ENCODE data around the gene CNFN. TPM values are rescaled to one million over a fixed set of nuclear protein-coding genes. Genes with fewer than 3 reads are reported as not detected.
A peak's percentile ranks its signal among the peaks of the same experiment; 100 is the strongest.

The CNFN gene
- total RNA-seq, 2 experiments from 2014 or later: not detected

- ATAC-seq (ENCODE audit: low read depth): no peak
- H3K27me3 Mint-ChIP-seq: peaks cover 17% of the 10 kb centered on the region
- no peak overlapping the region for H3K4me3 Mint-ChIP-seq
- H3K4me1 Mint-ChIP-seq: peaks cover 4% of the 10 kb centered on the region
- no peaks in the 10 kb centered on the region for H3K9me3 Mint-ChIP-seq
- POLR2A ChIA-PET: no interaction called here
- H3K27ac Mint-ChIP-seq: no peak overlapping the region
- H3K36me3 Mint-ChIP-seq: no peaks in the 10 kb centered on the region
- DNase-seq: no peak
These were observed 11.6 kb downstream of the CNFN start for GRCh38 chr19:42378225-42379215.

- no peak overlapping the region for H3K4me3 Mint-ChIP-seq
- H3K4me1 Mint-ChIP-seq: peaks cover 4% of the 10 kb centered on the region
- no peak overlapping the region for H3K27ac Mint-ChIP-seq
These were observed 13.9 kb downstream of the CNFN start for GRCh38 chr19:42376177-42376555.

GRCh38 chr19:42375415-42376176 lies 14.5 kb downstream of the CNFN start:
- ATAC-seq (ENCODE audit: low read depth): no peak
- Mint-ChIP-seq H3K9me3 (no peaks in the 10 kb centered on the region), H3K4me1 (peaks cover 4% of the 10 kb centered on the region), H3K36me3 (no peaks in the 10 kb centered on the region), H3K27ac (no peak overlapping the region), H3K4me3 (no peak overlapping the region), H3K27me3 (peaks cover 8% of the 10 kb centered on the region)
- POLR2A ChIA-PET: no interaction called here
- no peak for DNase-seq

More at GRCh38 chr19:42376177-42376555, 13.9 kb downstream of the CNFN start:
- POLR2A ChIA-PET: no interaction called here
- ATAC-seq (ENCODE audit: low read depth) (no peak), DNase-seq (no peak)
- Mint-ChIP-seq H3K36me3 (no peaks in the 10 kb centered on the region), H3K27me3 (peaks cover 12% of the 10 kb centered on the region), H3K9me3 (no peaks in the 10 kb centered on the region)

- no peak for DNase-seq
- no peak overlapping the region for H3K27ac Mint-ChIP-seq
- ATAC-seq (ENCODE audit: low read depth): no peak
- POLR2A ChIA-PET: no interaction called here
- no peaks in the 10 kb centered on the region for H3K9me3 Mint-ChIP-seq
- H3K4me1 Mint-ChIP-seq: peaks cover 4% of the 10 kb centered on the region
- peaks cover 2% of the 10 kb centered on the region for H3K27me3 Mint-ChIP-seq
- no peak overlapping the region for H3K4me3 Mint-ChIP-seq
- no peaks in the 10 kb centered on the region for H3K36me3 Mint-ChIP-seq
These were observed 15.2 kb downstream of the CNFN start for GRCh38 chr19:42374826-42375376.

- no peak overlapping the region for H3K27ac Mint-ChIP-seq
- DNase-seq (no peak), ATAC-seq (ENCODE audit: low read depth) (no peak)
- no peak overlapping the region for H3K4me3 Mint-ChIP-seq
- H3K4me1 Mint-ChIP-seq: no peaks in the 10 kb centered on the region
- POLR2A ChIA-PET: no interaction called here
- no peaks in the 10 kb centered on the region for H3K9me3 Mint-ChIP-seq
- no peaks in the 10 kb centered on the region for H3K27me3 Mint-ChIP-seq
- no peaks in the 10 kb centered on the region for H3K36me3 Mint-ChIP-seq
These were observed 19.4 kb downstream of the CNFN start for GRCh38 chr19:42370626-42371175.

- Mint-ChIP-seq H3K4me3 (no peak overlapping the region), H3K27me3 (no peaks in the 10 kb centered on the region), H3K27ac (no peak overlapping the region), H3K36me3 (peaks cover 1% of the 10 kb centered on the region), H3K4me1 (no peaks in the 10 kb centered on the region), H3K9me3 (no peaks in the 10 kb centered on the region)
- ATAC-seq (ENCODE audit: low read depth) (no peak), DNase-seq (no peak)
- POLR2A ChIA-PET: no interaction called here
These were observed 20.0 kb downstream of the CNFN start for GRCh38 chr19:42370068-42370520.

- Mint-ChIP-seq H3K9me3 (no peaks in the 10 kb centered on the region), H3K36me3 (peaks cover 3% of the 10 kb centered on the region), H3K27ac (no peak overlapping the region), H3K4me1 (no peaks in the 10 kb centered on the region), H3K27me3 (no peaks in the 10 kb centered on the region), H3K4me3 (no peak overlapping the region)
- ATAC-seq (ENCODE audit: low read depth) (no peak), DNase-seq (no peak)
- POLR2A ChIA-PET: no interaction called here
These were observed 20.5 kb downstream of the CNFN start for GRCh38 chr19:42369433-42370067.

GRCh38 chr19:42368765-42369164 lies 21.3 kb downstream of the CNFN start:
- DNase-seq (no peak), ATAC-seq (ENCODE audit: low read depth) (no peak)
- POLR2A ChIA-PET: no interaction called here
- H3K27me3 Mint-ChIP-seq: no peaks in the 10 kb centered on the region
- no peaks in the 10 kb centered on the region for H3K4me1 Mint-ChIP-seq
- H3K4me3 Mint-ChIP-seq: no peak overlapping the region
- peaks cover under 1% of the 10 kb centered on the region for H3K9me3 Mint-ChIP-seq
- H3K36me3 Mint-ChIP-seq: peaks cover 4% of the 10 kb centered on the region
- no peak overlapping the region for H3K27ac Mint-ChIP-seq

GRCh38 chr19:42368360-42368759 lies 21.7 kb downstream of the CNFN start:
- DNase-seq (no peak), ATAC-seq (ENCODE audit: low read depth) (no peak)
- POLR2A ChIA-PET: no interaction called here
- Mint-ChIP-seq H3K27me3 (no peaks in the 10 kb centered on the region), H3K4me1 (no peaks in the 10 kb centered on the region), H3K4me3 (no peak overlapping the region), H3K27ac (no peak overlapping the region), H3K36me3 (peaks cover 7% of the 10 kb centered on the region), H3K9me3 (peaks cover 3% of the 10 kb centered on the region)

GRCh38 chr19:42367929-42368328 lies 22.2 kb downstream of the CNFN start:
- no peaks in the 10 kb centered on the region for H3K27me3 Mint-ChIP-seq
- H3K27ac Mint-ChIP-seq: no peak overlapping the region
- POLR2A ChIA-PET: no interaction called here
- H3K4me3 Mint-ChIP-seq: no peak overlapping the region
- DNase-seq (no peak), ATAC-seq (ENCODE audit: low read depth) (no peak)
- peaks cover 10% of the 10 kb centered on the region for H3K36me3 Mint-ChIP-seq
- peaks cover 3% of the 10 kb centered on the region for H3K9me3 Mint-ChIP-seq
- H3K4me1 Mint-ChIP-seq: no peaks in the 10 kb centered on the region

- no peaks in the 10 kb centered on the region for H3K4me1 Mint-ChIP-seq
- DNase-seq (no peak), ATAC-seq (ENCODE audit: low read depth) (no peak)
- H3K9me3 Mint-ChIP-seq: peaks cover 3% of the 10 kb centered on the region
- H3K27ac Mint-ChIP-seq: no peak overlapping the region
- H3K36me3 Mint-ChIP-seq: peaks cover 10% of the 10 kb centered on the region
- POLR2A ChIA-PET: no interaction called here
- no peak overlapping the region for H3K4me3 Mint-ChIP-seq
- no peaks in the 10 kb centered on the region for H3K27me3 Mint-ChIP-seq
These were observed 23.4 kb downstream of the CNFN start for GRCh38 chr19:42366673-42367072.

- POLR2A ChIA-PET: no interaction called here
- Mint-ChIP-seq H3K4me1 (peaks cover under 1% of the 10 kb centered on the region), H3K27ac (peak overlapping the region; percentile 40), H3K9me3 (peaks cover 3% of the 10 kb centered on the region), H3K4me3 (no peak overlapping the region), H3K36me3 (peaks cover 11% of the 10 kb centered on the region), H3K27me3 (no peaks in the 10 kb centered on the region)
- DNase-seq (no peak), ATAC-seq (ENCODE audit: low read depth) (no peak)
These were observed 26.3 kb downstream of the CNFN start for GRCh38 chr19:42363614-42364346.
